NT2/D1 (cell line): ENCODE measurements around the gene CBY1.

ENCODE experiments used
- SUZ12 ChIP-seq: IDR thresholded peaks from 2 replicates; pipeline ENCODE4 v1.6.1; 2011; ENCODE audit not compliant: insufficient read length, insufficient read depth; ENCODE audit errors: extremely low read depth
- ZNF274 ChIP-seq: IDR thresholded peaks from 2 replicates; pipeline ENCODE4 v1.6.1; 2011; ENCODE audit warnings: mild to moderate bottlenecking, low read depth, low read length

GRCh38 chr22:38707346-38707745 is 50.9 kb downstream of the CBY1 start:
- TF ChIP-seq SUZ12: no peak
- TF ChIP-seq ZNF274: no peak
